Hematopoietic multipotent progenitor cell treated with erythropoietin and hydrocortisone succinate and interleukin-3 and kit ligand, for 15 days (in vitro differentiated cells): ENCODE data around the gene TGFBI.

Experiments used
- DNase-seq: peaks from one replicate; pipeline ENCODE4 v3.0.0-alpha.2; 2015; ENCODE audit warnings: low spot score

Gene TGFBI

GRCh38 chr5:136089791-136090190 lies 61.0 kb downstream of the TGFBI start:
- no peak for DNase-seq

GRCh38 chr5:136090319-136090718 lies 61.5 kb downstream of the TGFBI start:
- no peak for DNase-seq

DNA sequence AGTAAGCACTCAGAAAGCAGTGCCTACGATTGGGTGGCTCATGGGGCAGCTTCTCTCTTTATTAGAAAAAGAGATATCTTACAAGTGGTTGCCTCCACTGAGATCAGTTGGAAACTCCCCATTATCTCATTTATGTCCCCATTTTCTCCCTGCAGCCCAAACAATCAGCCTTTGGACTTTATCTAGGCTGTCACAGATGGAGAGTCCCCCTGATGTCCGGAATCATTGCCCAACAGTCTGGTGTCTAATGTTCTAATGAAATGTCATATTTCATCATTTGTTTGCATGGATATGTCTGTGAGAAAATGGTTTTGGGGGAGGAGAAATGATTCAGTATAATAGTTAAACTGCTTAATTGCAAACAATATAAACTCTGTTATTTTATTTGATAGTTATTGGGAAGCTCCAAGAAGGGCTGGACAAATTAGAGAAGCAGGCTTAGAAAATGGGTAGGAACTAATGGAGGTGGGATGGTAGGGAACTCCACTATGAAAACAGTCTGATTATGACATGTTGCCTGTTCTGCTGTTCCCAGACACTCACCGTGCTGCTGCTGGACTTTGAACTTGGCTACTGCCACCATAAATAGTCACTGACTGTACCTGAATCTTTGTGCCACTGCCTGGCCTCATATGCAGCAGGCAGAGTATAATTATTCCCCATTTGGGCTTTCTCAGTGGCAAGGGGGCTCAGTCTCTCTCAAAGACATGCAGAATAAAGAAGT lies 65.6 kb downstream of the TGFBI start:
- DNase-seq: no peak

DNA sequence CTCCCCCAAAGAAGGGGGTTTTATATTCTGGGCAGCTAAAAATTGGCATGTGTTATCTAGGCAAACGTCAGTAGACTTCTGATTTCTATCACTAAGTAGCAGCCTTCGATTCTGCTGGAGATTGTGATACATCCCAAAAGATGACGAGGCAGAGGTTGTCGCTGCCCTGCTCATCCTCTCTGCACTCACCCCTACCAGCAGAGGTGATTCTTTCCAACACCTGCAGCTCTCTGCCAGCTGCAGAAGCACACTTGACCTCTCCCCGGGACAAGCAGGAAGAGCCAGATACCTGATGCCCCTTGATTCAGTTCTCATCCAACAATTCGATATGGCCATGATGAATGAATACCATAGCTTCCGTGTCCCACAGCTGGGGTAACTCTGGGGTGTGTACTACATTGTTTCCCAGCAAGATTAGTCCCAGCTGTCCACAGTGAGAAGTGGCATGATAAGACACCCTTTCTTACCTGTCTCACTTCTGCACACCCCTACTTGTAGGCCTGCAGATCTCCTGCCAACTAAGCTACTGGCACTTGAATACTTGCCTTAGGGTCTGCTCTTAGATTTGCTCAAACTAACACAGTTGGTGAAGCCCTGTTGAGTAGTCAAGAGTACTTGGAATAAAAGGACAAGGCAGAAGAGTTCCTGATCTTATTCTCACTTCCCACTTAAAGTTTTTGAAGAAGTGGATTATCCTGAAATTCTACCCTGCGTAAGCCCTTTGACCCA lies 66.3 kb downstream of the TGFBI start:
- no peak for DNase-seq

- no peak for DNase-seq
Measured at GRCh38 chr5:136098176-136098575, 69.4 kb downstream of the TGFBI start.

DNA sequence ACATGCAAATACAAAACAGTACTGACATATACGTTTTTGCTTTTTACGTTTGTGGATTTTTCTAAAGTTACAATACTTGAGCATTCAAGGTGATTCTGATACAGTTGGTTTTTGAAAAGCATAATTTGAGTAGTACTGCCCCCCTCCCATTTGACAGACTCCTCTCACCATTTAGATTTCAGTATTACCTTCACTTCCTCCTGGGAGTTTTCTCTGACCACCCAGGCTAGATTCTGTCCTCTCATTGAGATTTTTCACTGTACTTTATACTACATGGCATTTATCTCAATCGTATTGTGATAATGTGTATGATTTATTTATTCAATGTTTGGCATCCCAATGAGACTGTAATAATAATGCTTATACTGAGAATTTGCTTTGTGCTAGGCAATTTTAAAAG lies 71.1 kb downstream of the TGFBI start:
- DNase-seq: no peak

GRCh38 chr5:136101884-136102283 lies 73.1 kb downstream of the TGFBI start:
- DNase-seq: no peak

GRCh38 chr5:136103118-136103517 lies 74.3 kb downstream of the TGFBI start:
- no peak for DNase-seq

GRCh38 chr5:136104306-136104965 lies 75.6 kb downstream of the TGFBI start:
- DNase-seq: no peak

DNA sequence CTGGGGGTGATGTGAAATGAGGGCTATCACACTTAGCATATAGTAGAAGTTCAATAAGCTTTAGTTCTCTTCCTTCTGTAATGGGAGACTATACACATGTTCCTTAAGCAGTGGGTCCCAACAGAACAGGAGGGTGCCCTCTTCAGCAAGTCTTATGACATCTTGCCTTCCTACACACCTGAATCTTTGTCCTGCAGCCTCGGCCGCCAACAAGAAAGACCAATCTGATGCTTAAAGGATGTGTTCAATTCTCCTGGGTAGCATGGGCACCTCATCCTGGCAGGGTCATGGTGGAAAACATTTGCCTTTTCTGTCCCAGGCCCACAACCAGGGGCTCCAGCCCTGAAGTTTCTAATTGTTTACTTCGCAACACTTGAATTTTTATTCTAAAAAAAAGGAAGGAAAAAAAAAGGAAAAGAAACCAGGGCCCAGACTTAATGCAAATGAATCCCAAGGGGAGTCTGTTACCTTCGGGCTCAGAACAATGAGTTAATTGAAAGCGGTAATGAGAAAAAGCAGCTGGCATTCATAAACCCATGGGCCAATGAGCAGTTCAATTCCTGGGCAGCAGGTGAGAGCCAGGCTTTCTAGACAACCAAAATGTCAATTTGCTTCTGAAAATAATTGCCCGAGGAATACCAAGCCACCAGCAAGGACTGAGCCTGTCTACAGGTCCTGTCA lies 77.7 kb downstream of the TGFBI start:
- DNase-seq: no peak

DNA sequence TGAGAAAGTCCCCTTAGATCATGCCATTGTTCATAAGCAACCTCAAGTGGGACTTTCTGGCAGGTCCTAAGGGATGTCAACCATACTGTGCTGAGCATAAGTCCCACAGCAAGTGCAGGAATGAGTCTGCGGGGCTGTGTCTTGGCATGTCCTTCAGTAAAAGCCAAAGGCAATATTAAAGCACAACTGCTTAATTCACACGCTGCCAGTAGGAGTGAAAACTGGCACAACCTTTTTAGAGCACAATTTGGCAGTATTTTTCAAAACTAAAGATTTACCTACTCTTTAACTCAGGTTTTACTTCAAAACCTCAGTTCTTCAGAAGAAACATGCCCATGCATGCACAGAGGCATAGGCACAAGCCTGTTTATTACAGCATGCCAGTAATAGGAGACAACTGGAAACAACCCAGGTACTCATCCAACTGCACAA lies 79.4 kb downstream of the TGFBI start:
- DNase-seq: no peak

- DNase-seq: no peak
Measured at GRCh38 chr5:136108766-136109165, 80.0 kb downstream of the TGFBI start.

- DNase-seq: no peak
Measured at GRCh38 chr5:136109453-136110135, 80.8 kb downstream of the TGFBI start.
